ENCODE measurements around the gene IL1RAPL1.

DNA sequence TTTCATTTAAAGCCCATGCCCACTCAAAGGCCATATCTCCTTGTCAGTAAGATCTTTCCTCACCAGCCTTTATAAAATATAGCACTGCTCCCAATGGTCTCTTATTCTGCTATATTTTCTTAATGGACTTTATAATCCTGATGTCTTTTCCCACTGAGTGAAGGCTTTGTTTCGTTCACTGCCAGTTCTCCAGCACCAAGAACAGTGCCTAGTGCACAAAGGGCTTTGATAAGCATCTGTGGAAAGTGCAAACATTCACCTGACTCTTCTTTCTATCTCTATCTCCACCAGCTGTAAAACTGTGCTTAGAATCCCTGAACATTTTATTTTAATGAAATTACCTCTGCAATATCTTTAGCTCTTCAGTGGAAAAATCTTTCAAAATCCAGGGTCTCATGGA lies 1054.2 kb downstream of the IL1RAPL1 start:
- TF ChIP-seq, protein P1, sequence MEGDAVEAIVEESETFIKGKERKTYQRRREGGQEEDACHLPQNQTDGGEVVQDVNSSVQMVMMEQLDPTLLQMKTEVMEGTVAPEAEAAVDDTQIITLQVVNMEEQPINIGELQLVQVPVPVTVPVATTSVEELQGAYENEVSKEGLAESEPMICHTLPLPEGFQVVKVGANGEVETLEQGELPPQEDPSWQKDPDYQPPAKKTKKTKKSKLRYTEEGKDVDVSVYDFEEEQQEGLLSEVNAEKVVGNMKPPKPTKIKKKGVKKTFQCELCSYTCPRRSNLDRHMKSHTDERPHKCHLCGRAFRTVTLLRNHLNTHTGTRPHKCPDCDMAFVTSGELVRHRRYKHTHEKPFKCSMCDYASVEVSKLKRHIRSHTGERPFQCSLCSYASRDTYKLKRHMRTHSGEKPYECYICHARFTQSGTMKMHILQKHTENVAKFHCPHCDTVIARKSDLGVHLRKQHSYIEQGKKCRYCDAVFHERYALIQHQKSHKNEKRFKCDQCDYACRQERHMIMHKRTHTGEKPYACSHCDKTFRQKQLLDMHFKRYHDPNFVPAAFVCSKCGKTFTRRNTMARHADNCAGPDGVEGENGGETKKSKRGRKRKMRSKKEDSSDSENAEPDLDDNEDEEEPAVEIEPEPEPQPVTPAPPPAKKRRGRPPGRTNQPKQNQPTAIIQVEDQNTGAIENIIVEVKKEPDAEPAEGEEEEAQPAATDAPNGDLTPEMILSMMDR (IDR thresholded peaks at IDR 0.05) = no peak
- no peak for TF ChIP-seq POLR2A (IDR thresholded peaks at IDR 0.05; ENCODE audit: low read depth)
- no peak for TF ChIP-seq POLR2AphosphoS5 (IDR thresholded peaks at IDR 0.05)
- no peak for TF ChIP-seq EP300 (IDR thresholded peaks at IDR 0.05)

Measured in esophagus muscularis mucosa (tissue), 4 donors.